Measurements from ENCODE around the gene EEF1AKMT2.
"Not testable (repeated sequence)": the region's sequence is repeated elsewhere in the genome, so short reads cannot be mapped to it uniquely, and the experiment has no call there.

Gene EEF1AKMT2

GRCh38 chr10:124748166-124748565, 43.5 kb downstream of the EEF1AKMT2 start:
- TF ChIP-seq JUND (IDR thresholded peaks at IDR 0.05; ENCODE audit: low read depth) = no peak
- peak in 1 of 2 experiments; percentile 21 for DNase-seq (ENCODE audit: low read depth in 1 of 2, low spot score in 1 of 2)
- in situ Hi-C loops (cut with HindIII; ENCODE audit: low pct_unique_long_range_greater_than_20kb, low sequenced_read_pairs) = no loop called here

- DNase-seq (ENCODE audit: low read depth in 1 of 2, low spot score in 1 of 2) = no peak
- in situ Hi-C loops (cut with HindIII; ENCODE audit: low pct_unique_long_range_greater_than_20kb, low sequenced_read_pairs) = no loop called here
- TF ChIP-seq JUND (IDR thresholded peaks at IDR 0.05; ENCODE audit: low read depth) = no peak
Observed at GRCh38 chr10:124747745-124748144, 43.9 kb downstream of the EEF1AKMT2 start.

GRCh38 chr10:124746992-124747391, 44.7 kb downstream of the EEF1AKMT2 start:
- in situ Hi-C loops (cut with HindIII; ENCODE audit: low pct_unique_long_range_greater_than_20kb, low sequenced_read_pairs) = no loop called here
- no peak for DNase-seq (ENCODE audit: low read depth in 1 of 2, low spot score in 1 of 2)
- TF ChIP-seq JUND (IDR thresholded peaks at IDR 0.05; ENCODE audit: low read depth) = no peak

GRCh38 chr10:124746447-124746846, 45.2 kb downstream of the EEF1AKMT2 start:
- in situ Hi-C loops (cut with HindIII; ENCODE audit: low pct_unique_long_range_greater_than_20kb, low sequenced_read_pairs); DNase-seq (ENCODE audit: low read depth in 1 of 2, low spot score in 1 of 2): not testable (repeated sequence)

- peak in 1 of 2 experiments; percentile 66 for DNase-seq (ENCODE audit: low read depth in 1 of 2, low spot score in 1 of 2)
- TF ChIP-seq JUND (IDR thresholded peaks at IDR 0.05; ENCODE audit: low read depth) = no peak
- in situ Hi-C loops (cut with HindIII; ENCODE audit: low pct_unique_long_range_greater_than_20kb, low sequenced_read_pairs) = no loop called here
Observed at GRCh38 chr10:124745673-124746072, 46.0 kb downstream of the EEF1AKMT2 start.

GRCh38 chr10:124745252-124745651, 46.4 kb downstream of the EEF1AKMT2 start:
- TF ChIP-seq JUND (IDR thresholded peaks at IDR 0.05; ENCODE audit: low read depth) = no peak
- in situ Hi-C loops (cut with HindIII; ENCODE audit: low pct_unique_long_range_greater_than_20kb, low sequenced_read_pairs) = no loop called here
- DNase-seq (ENCODE audit: low read depth in 1 of 2, low spot score in 1 of 2) = no peak

GRCh38 chr10:124744102-124745050, 47.3 kb downstream of the EEF1AKMT2 start, which contains the start of gene FAM53B:
Gene FAM53B (minus strand): TSS chr10:124744378. CDS start chr10:124706713, 37,665 bp downstream.
- in situ Hi-C loops (cut with HindIII; ENCODE audit: low pct_unique_long_range_greater_than_20kb, low sequenced_read_pairs) = no loop called here

GRCh38 chr10:124743191-124744101, 48.2 kb downstream of the EEF1AKMT2 start:
- TF ChIP-seq JUND (IDR thresholded peaks at IDR 0.05; ENCODE audit: low read depth) = no peak
- in situ Hi-C loops (cut with HindIII; ENCODE audit: low pct_unique_long_range_greater_than_20kb, low sequenced_read_pairs) = no loop called here
- DNase-seq (ENCODE audit: low read depth in 1 of 2, low spot score in 1 of 2) = peak; percentile 25 to 31

More at GRCh38 chr10:124744102-124745050, 47.3 kb downstream of the EEF1AKMT2 start, which contains the start of gene FAM53B:
- TF ChIP-seq JUND (IDR thresholded peaks at IDR 0.05; ENCODE audit: low read depth) = no peak
- peak; percentile 62 to 77 for DNase-seq (ENCODE audit: low read depth in 1 of 2, low spot score in 1 of 2)

- TF ChIP-seq JUND (IDR thresholded peaks at IDR 0.05; ENCODE audit: low read depth) = no peak
- in situ Hi-C loops (cut with HindIII; ENCODE audit: low pct_unique_long_range_greater_than_20kb, low sequenced_read_pairs) = no loop called here
- peak in 1 of 2 experiments; percentile 39 for DNase-seq (ENCODE audit: low read depth in 1 of 2, low spot score in 1 of 2)
Observed at GRCh38 chr10:124742413-124743190, 49.1 kb downstream of the EEF1AKMT2 start.

GRCh38 chr10:124741922-124742412, 49.7 kb downstream of the EEF1AKMT2 start:
- no peak for DNase-seq (ENCODE audit: low read depth in 1 of 2, low spot score in 1 of 2)
- in situ Hi-C loops (cut with HindIII; ENCODE audit: low pct_unique_long_range_greater_than_20kb, low sequenced_read_pairs) = no loop called here
- no peak for TF ChIP-seq JUND (IDR thresholded peaks at IDR 0.05; ENCODE audit: low read depth)

- no peak for TF ChIP-seq JUND (IDR thresholded peaks at IDR 0.05; ENCODE audit: low read depth)
- in situ Hi-C loops (cut with HindIII; ENCODE audit: low pct_unique_long_range_greater_than_20kb, low sequenced_read_pairs) = no loop called here
- DNase-seq (ENCODE audit: low read depth in 1 of 2, low spot score in 1 of 2) = peak; percentile 63 to 67
Observed at GRCh38 chr10:124741281-124741921, 50.3 kb downstream of the EEF1AKMT2 start.
